SK-N-SH treated with all-trans-retinoic acid at 6 μM for 48 hours (cell line): ENCODE results near the gene CBLB.

ENCODE experiments used
- ARNTL ChIP-seq: fragments of 450-650 bp; formaldehyde crosslinking; IDR thresholded peaks from 2 replicates; pipeline ENCODE4 v1.5.0; 2020; ENCODE audit warnings: low read depth, mild to moderate bottlenecking, moderate library complexity, borderline replicate concordance
- GLIS3 ChIP-seq: fragments of 250-450 bp; sonication (Bioruptor Pico); IDR thresholded peaks from 2 replicates; pipeline ENCODE4 v1.5.0; 2020; ENCODE audit warnings: mild to moderate bottlenecking, moderate library complexity
- PATZ1 ChIP-seq: fragments of 250-450 bp; sonication (Bioruptor Pico); IDR thresholded peaks from 2 replicates; pipeline ENCODE4 v1.8.0; 2020; ENCODE audit warnings: mild to moderate bottlenecking, moderate library complexity, borderline replicate concordance
- RARB ChIP-seq: fragments of 250-450 bp; sonication (Bioruptor Pico); IDR thresholded peaks from 2 replicates; pipeline ENCODE4 v1.8.0; 2021; ENCODE audit warnings: mild to moderate bottlenecking, moderate library complexity

- TF ChIP-seq RARB (CRISPR knock-in tag): no peak
- no peak for TF ChIP-seq ARNTL
- TF ChIP-seq GLIS3 (CRISPR knock-in tag): no peak
- no peak for TF ChIP-seq PATZ1 (CRISPR knock-in tag)
Observed at GRCh38 chr3:105805404-105805803, 63.4 kb downstream of the CBLB start.
